ENCODE data around the gene BZW2.

BZW2 gene

DNA sequence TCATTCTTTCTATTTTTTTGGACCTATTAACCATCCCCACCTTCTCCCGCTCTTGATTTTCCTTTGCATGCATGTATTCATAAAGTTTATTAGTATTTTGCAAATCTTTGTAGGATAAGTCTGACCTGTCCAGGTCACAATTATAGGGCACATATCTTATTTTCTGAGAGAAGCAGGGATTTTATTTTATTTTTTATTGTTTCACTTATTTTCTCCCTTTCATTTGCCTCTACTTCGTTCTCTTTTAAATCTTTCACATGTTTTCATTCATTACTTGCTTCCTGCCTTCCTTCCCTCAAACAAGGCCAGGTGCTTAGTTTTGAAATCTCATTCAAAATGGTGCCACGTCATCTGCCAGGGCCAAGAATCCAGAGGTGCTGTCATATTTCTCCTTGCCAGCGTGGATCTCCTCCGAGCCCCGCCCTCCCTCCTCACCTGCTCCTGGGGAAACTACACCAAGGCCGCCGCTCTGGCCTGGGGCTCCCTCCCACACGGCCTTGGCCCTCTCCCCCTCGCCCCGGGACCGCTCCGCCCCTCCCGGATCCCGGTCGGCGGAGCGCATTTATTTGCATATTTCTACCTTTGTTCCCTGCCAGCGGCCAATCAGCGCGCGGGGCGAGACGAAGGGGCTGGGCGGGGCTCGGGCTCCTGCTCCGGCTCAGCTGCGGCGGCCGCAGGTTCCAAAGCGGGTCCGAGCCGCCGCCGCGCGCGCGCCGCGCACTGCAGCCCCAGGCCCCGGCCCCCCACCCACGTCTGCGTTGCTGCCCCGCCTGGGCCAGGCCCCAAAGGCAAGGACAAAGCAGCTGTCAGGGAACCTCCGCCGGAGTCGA lies 107.3 kb downstream of the BZW2 start, which contains the start of gene TSPAN13:
TSPAN13 (plus strand) TSS at position 654 of the 830 bp plus-strand sequence. CDS start 213 bp downstream, outside the sequence.
- peak; percentile 90 for DNase-seq (ENCODE audit: low spot score)

DNA sequence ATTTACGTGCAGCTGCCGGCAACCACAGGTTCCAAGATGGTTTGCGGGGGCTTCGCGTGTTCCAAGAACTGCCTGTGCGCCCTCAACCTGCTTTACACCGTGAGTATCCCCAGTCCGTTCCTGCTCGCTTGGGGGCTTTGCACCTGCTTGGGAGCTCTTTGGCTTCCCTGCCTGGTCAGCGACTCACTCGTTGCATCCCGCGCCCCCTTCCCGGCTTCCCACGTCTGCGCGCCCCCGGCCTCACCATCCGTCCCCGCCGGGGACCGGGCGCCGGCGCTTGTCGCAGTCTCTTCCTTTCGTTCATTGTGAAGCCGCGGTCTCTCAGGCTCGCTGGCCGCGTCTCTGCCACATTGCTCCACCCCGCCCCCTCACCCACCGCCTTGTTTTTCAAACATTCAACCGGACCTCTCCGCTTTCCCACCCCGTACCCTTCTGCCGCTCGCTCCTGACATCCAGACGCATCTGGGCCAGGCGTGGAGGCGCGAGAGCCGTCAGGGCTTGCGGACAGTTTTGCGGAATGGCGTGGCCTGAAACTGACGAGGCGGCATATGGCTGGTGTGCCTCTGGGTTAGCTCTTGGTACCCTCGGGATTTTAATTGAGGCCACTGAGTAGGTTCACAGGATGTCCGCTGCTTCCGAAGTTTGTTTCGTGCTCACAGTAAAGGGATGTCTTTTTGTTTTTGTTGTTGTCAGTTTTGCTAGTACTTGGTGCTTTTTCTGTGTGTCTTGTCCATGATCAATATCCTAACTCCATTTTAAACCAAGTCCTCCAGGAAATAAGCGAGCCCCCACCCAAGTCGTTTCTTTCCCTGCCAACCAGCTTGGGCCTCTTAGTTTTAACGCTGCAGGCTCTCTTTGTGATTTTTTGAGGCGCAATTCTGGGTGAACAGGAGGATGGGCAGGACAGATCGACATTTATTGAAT lies 108.2 kb downstream of the BZW2 start:
- DNase-seq (ENCODE audit: low spot score): peak; percentile 62

DNA sequence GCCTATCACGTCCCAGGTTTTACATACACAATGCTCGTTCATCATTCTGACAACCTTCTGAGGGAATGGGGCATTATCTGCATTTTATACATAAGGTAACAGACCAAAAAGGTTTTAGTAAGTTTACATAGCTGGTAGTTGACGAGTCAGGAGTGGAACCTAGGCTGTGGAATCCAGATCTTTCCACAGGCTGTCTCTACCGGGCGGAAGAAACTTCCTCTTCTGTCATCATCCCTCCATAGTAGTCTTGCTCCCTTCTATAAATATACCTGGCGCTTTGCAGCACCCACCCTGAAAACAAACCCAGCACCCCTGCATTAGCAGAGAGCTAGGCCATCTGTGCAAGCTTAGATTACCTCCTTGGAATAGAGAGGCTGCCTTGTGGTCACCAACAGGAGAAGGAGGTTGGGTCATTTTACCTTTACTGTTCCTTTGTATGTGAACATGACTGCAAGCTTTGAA lies 108.9 kb downstream of the BZW2 start:
- no peak for DNase-seq (ENCODE audit: low spot score)

DNA sequence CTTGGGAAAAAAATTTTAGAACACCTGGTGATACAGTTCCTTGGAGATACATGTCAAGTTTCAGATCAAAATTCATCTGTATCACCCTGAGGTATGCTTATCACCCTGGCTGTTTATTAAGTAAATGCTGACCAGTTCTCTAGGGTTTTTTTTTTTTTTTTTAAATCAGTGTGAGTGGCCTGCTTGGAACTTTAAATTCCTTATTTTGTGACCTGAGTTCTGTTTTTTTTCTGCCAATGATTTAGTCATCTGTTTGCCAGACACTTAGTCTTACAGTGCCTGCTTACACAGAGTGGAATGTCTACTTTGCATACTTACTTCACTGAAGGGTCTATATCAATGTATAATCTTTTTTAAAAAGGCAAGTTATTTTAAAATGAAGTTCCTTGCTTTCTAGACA lies 109.4 kb downstream of the BZW2 start:
- no peak for DNase-seq (ENCODE audit: low spot score)

Data from SK-N-DZ (cell line).